K562 (cell line): ENCODE results near the gene PLK5. TPM values are rescaled to one million over a fixed set of nuclear protein-coding genes. Genes with fewer than 3 reads are reported as not detected.

ENCODE experiments used
- AFF1 ChIP-seq, 2 experiments: fragments of 450-650 bp; IDR thresholded peaks; 2 replicates each; pipeline ENCODE4 v1.6.1; 2018; ENCODE audit warnings: mild to moderate bottlenecking in 2 of 2, low read depth in 1 of 2; ENCODE audit not compliant: partially characterized antibody in 2 of 2
- AFF4 ChIP-seq: sonication (generic); formaldehyde crosslinking; IDR thresholded peaks from 2 replicates; pipeline ENCODE4 v1.8.0; 2023; ENCODE audit warnings: mild to moderate bottlenecking, missing genetic modification reagents
- E2F4 ChIP-seq: sonication (generic); formaldehyde crosslinking; IDR thresholded peaks from 2 replicates; pipeline ENCODE4 v1.8.0; 2022; ENCODE audit warnings: mild to moderate bottlenecking, low read depth, missing genetic modification reagents
- GABPA ChIP-seq: fragments of 200-800 bp; sonication (Bioruptor generic); conservative IDR thresholded peaks from 2 replicates; pipeline ENCODE4 v1.6.1; 2016; ENCODE audit warnings: low read depth, missing genetic modification characterization, missing compliant biosample characterization
- HDAC3 ChIP-seq: fragments of 450-650 bp; IDR thresholded peaks from 2 replicates; pipeline ENCODE4 v1.6.1; 2018; ENCODE audit warnings: borderline replicate concordance, mild to moderate bottlenecking, moderate library complexity; ENCODE audit not compliant: partially characterized antibody
- HNRNPL ChIP-seq: fragments of 200-400 bp; formaldehyde crosslinking; IDR thresholded peaks from 2 replicates; pipeline ENCODE4 v1.6.1; 2017; ENCODE audit warnings: low read depth, mild to moderate bottlenecking, low read length
- KLF10 ChIP-seq: fragments of 250-450 bp; sonication (Bioruptor Pico); IDR thresholded peaks from 2 replicates; pipeline ENCODE4 v1.6.1; 2021; ENCODE audit warnings: matching md5 sums
- NR1H2 ChIP-seq: sonication (generic); formaldehyde crosslinking; IDR thresholded peaks from 2 replicates; pipeline ENCODE4 v1.4.0; 2020; ENCODE audit warnings: mild to moderate bottlenecking, missing genetic modification reagents
- RB1 ChIP-seq: fragments of 450-650 bp; IDR thresholded peaks from 2 replicates; pipeline ENCODE4 v1.6.1; 2017; ENCODE audit warnings: low read depth, mild to moderate bottlenecking
- ZBTB43 ChIP-seq: sonication (generic); formaldehyde crosslinking; IDR thresholded peaks from 2 replicates; pipeline ENCODE4 v1.8.0; 2023; ENCODE audit warnings: mild to moderate bottlenecking, missing genetic modification reagents
- ZNF121 ChIP-seq: sonication (generic); formaldehyde crosslinking; conservative IDR thresholded peaks from 2 replicates; pipeline ENCODE4 v1.8.0; 2022; ENCODE audit warnings: missing genetic modification reagents
- ZNF124 ChIP-seq: sonication (generic); formaldehyde crosslinking; IDR thresholded peaks from 2 replicates; pipeline ENCODE4 v1.8.1; 2022; ENCODE audit warnings: missing genetic modification reagents
- polyA plus RNA-seq, 8 experiments: library from polyadenylated mRNA; depleted of rRNA in 4 of 8; stranded (reverse) in 5 of 8; unstranded in 3 of 8; fragments of >200 nt; fragmentation: Nextera tagmentation in 2 of 8; fragmentation: Illumina TruSeq in 1 of 8; extraction: Ambion mirVana in 2 of 8; extraction: Trizol in 1 of 8; gene quantifications; 2 replicates each; pipeline versions ENCODE4 v1.2.1 to v1.2.3, GENCODE V29; 2011 to 2014; ENCODE audit warnings: inconsistent platforms in 1 of 8, missing spikeins in 1 of 8
- total RNA-seq, 7 experiments: library from RNA; depleted of rRNA in 6 of 7; stranded (reverse); fragments of >200 nt in 6 of 7; fragmentation: Illumina TruSeq in 2 of 7; extraction: Trizol in 2 of 7; gene quantifications; 2 replicates each; pipeline versions ENCODE4 v1.2.1 to v1.2.3, GENCODE V29; 2011 to 2021; ENCODE audit warnings: low replicate concordance in 1 of 7
- TF ChIP-seq, protein P1 (sequence below): fragments of 250-450 bp; sonication (Bioruptor Pico); IDR thresholded peaks from 2 replicates; pipeline ENCODE4 v1.5.0; 2020; ENCODE audit warnings: mild to moderate bottlenecking, borderline replicate concordance

Gene PLK5
- total and polyA plus RNA-seq, 9 of the 15 experiments (the other 6 are each of a cell fraction or from before 2014, with no cell fraction given): 0.04 to 0.23 (median 0.11) TPM; not detected in 5

DNA sequence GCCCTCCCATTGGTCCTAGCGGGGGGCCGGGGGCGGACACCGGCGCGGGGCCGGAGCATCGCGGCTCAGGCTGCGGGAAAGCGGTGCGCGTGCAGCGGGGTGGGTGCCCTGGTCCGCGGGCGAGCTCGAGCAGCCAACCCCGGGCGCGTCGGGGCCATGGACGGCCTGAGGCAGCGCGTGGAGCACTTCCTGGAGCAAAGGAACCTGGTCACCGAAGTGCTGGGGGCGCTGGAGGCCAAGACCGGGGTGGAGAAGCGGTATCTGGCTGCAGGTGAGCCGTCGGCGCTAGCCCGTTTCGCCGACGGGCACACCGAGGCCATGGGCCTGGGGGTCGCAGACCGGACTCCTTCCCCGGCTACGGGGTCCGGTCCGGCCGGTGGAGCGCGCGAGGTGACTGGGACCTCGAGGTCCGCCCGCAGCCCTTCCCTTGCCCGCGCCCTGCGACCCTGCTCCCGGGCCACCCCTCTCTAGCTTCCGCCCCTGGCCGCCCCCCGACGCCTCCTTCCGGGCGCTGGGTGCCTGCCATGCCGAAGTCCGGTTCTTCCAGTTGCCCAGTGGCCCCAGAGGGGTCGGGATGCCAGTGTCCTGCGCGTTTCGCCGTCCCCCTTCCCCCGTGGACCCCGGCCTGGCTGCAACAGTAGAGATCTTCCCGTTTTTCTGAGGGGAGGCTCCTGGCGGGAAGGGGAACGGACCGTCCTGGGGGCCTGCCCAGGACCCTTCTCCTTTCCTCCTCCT is 32.6 kb upstream of the PLK5 start, which contains the start of gene REEP6 (continued):
- TF ChIP-seq AFF4 (CRISPR knock-in tag) (no peak), GABPA (tag) (peak; percentile 45), ZNF124 (CRISPR knock-in tag) (no peak), E2F4 (CRISPR knock-in tag) (no peak), HNRNPL (0 out of 2 replicates have a peak, but pooled peaks have one; percentile 22), HDAC3 (no peak), ZBTB43 (CRISPR knock-in tag) (no peak), NR1H2 (no peak), RB1 (peak; percentile 77; the same call in 1 of the 2 replicates), AFF1 (IDR thresholded peaks at IDR 0.05; ENCODE audit: low read depth in 1 of 2, partially characterized antibody in 2 of 2) (no peak), KLF10 (CRISPR knock-in tag) (no peak), ZNF121 (CRISPR knock-in tag) (no peak)
- TF ChIP-seq, protein P1, sequence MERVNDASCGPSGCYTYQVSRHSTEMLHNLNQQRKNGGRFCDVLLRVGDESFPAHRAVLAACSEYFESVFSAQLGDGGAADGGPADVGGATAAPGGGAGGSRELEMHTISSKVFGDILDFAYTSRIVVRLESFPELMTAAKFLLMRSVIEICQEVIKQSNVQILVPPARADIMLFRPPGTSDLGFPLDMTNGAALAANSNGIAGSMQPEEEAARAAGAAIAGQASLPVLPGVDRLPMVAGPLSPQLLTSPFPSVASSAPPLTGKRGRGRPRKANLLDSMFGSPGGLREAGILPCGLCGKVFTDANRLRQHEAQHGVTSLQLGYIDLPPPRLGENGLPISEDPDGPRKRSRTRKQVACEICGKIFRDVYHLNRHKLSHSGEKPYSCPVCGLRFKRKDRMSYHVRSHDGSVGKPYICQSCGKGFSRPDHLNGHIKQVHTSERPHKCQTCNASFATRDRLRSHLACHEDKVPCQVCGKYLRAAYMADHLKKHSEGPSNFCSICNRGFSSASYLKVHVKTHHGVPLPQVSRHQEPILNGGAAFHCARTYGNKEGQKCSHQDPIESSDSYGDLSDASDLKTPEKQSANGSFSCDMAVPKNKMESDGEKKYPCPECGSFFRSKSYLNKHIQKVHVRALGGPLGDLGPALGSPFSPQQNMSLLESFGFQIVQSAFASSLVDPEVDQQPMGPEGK (CRISPR knock-in tag): no peak
